Gastroesophageal sphincter (tissue), 4 donors: Measurements from ENCODE around the gene ZNF579. TPM values are rescaled to one million over a fixed set of nuclear protein-coding genes. Genes with fewer than 3 reads are reported as not detected.

Experiments
- ATAC-seq: fragments of 150-250 bp; one replicate; pipeline ENCODE4 v1.9.1; 2016; ENCODE audit warnings: mild to moderate bottlenecking, moderate library complexity
- H3K27ac ChIP-seq, 4 donors: fragments of 200-600 bp; sonication (generic) in 3 of 4; 1 replicate in 3 of 4; 2 replicates in 1 of 4; pipeline ENCODE4 v1.5.1; 2016 to 2019
- H3K27me3 ChIP-seq: fragments of 200-600 bp; sonication (generic); one replicate; pipeline ENCODE4 v1.5.1; 2019
- H3K36me3 ChIP-seq, 2 donors: fragments of 200-600 bp; sonication (generic); one replicate each; pipeline ENCODE4 v1.5.1; 2019; ENCODE audit warnings: control low read depth in 1 of 2
- H3K4me1 ChIP-seq, 3 donors: fragments of 200-600 bp; sonication (generic); 1 replicate in 2 of 3; 2 replicates in 1 of 3; pipeline ENCODE4 v1.5.1; 2016 to 2019; ENCODE audit warnings: control low read depth in 2 of 3
- H3K4me3 ChIP-seq, 2 donors: fragments of 200-600 bp; sonication (generic); one replicate each; pipeline ENCODE4 v1.5.1; 2019; ENCODE audit warnings: mild to moderate bottlenecking in 1 of 2, moderate library complexity in 1 of 2
- H3K9me3 ChIP-seq, 3 donors: fragments of 200-600 bp; sonication (generic); one replicate each; pipeline ENCODE4 v1.5.1; 2017 to 2019; ENCODE audit warnings: control low read depth in 2 of 3
- EP300 ChIP-seq: sonication (generic); formaldehyde crosslinking; IDR thresholded peaks from one replicate; pipeline ENCODE4 v1.6.1; 2017; ENCODE audit warnings: antibody characterized with exemption, mild to moderate bottlenecking
- POLR2A ChIP-seq, 2 donors: fragments of 450-650 bp; IDR thresholded peaks; one replicate each; pipeline ENCODE4 v1.6.1; 2017; ENCODE audit warnings: antibody characterized with exemption in 2 of 2, mild to moderate bottlenecking in 2 of 2, moderate library complexity in 1 of 2
- POLR2AphosphoS5 ChIP-seq: sonication (generic); formaldehyde crosslinking; IDR thresholded peaks from one replicate; pipeline ENCODE4 v1.6.1; 2017; ENCODE audit warnings: antibody characterized with exemption
- WGBS, 2 donors: methylation state at CpG; one replicate each; pipeline ENCODE4 v1.1.5; 2018; ENCODE audit warnings: low coverage in 1 of 2; 5-methylcytosine and 5-hydroxymethylcytosine counted together
- total RNA-seq, 4 donors: library from RNA; depleted of rRNA; stranded (reverse); fragments of >200 nt; gene quantifications; one replicate each; pipeline ENCODE4 v1.1.0, GENCODE V29; 2016
- TF ChIP-seq, protein P1 (sequence below), 4 experiments: fragments of 200-600 bp in 2 of 4; fragments of 450-650 bp in 2 of 4; sonication (generic) in 1 of 4; IDR thresholded peaks; one replicate each; pipeline ENCODE4 v1.5.1; 2017 to 2019; ENCODE audit warnings: antibody characterized with exemption in 4 of 4, mild to moderate bottlenecking in 2 of 4, moderate library complexity in 2 of 4

Gene ZNF579
- total RNA-seq, 4 donors from 2014 or later: 2.8 to 6.9 (median 3.9) TPM

DNA sequence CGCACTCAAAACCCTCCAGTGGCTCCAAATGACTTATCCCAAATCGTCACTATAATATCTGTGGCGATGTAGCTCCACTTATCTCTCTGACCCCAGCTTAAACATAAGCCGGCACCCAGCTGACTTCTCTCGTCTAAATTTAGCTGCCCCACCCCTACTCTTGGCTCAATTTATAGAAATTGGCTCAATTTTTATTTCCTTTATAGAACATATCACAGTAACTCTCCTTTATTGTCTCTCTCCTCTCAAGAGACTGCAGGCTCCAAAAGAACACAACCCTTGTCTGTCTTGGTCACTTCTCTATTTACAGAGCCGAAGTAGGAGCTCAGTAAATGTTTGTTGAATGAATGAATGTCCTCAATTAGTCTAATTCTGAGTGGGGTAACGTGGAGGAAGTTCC is 42.9 kb upstream of the ZNF579 start:
- H3K4me3 ChIP-seq: peak overlapping the region in 1 of 2 donors; percentile 69
- WGBS, 2 donors: 46 to 57% methylated on average over 5 to 7 of the region's 7 CpGs
- no peaks in the 10 kb centered on the region for H3K9me3 ChIP-seq

DNA sequence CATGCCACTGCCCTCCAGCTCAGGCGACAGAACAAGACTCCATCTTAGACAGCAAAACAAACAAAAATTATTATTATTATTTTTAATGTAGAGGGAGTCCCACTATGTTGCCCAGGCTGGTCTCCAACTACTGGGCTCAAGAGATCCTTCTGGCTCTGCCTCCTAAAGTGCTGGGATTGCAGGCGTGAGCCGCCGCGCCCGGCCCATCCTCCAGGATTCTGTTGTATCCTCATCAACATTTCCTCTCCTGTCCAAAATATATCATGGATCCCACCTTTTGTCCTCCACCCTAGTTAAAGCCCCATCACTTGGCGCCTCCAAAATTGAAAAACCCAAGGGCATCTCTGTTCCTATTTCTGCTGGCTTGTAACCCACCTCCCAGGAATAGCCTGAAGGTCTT is 42.5 kb upstream of the ZNF579 start:
- H3K27ac ChIP-seq: peak overlapping the region in 3 of 4 donors; percentile 95 to 100 (median 95)
- peaks cover 0 to 25% of the 10 kb centered on the region in 2 donors for H3K36me3 ChIP-seq
- TF ChIP-seq POLR2A (IDR thresholded peaks at IDR 0.05): no peak
- no peak for TF ChIP-seq POLR2AphosphoS5
- no peak for TF ChIP-seq EP300
- TF ChIP-seq, protein P1, sequence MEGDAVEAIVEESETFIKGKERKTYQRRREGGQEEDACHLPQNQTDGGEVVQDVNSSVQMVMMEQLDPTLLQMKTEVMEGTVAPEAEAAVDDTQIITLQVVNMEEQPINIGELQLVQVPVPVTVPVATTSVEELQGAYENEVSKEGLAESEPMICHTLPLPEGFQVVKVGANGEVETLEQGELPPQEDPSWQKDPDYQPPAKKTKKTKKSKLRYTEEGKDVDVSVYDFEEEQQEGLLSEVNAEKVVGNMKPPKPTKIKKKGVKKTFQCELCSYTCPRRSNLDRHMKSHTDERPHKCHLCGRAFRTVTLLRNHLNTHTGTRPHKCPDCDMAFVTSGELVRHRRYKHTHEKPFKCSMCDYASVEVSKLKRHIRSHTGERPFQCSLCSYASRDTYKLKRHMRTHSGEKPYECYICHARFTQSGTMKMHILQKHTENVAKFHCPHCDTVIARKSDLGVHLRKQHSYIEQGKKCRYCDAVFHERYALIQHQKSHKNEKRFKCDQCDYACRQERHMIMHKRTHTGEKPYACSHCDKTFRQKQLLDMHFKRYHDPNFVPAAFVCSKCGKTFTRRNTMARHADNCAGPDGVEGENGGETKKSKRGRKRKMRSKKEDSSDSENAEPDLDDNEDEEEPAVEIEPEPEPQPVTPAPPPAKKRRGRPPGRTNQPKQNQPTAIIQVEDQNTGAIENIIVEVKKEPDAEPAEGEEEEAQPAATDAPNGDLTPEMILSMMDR (IDR thresholded peaks at IDR 0.05): no peak
- WGBS, 2 donors: 97 to 98% methylated on average over 7 of the region's 7 CpGs
- ATAC-seq: no peak
- H3K4me3 ChIP-seq: no peak overlapping the region
- no peaks in the 10 kb centered on the region for H3K27me3 ChIP-seq
- H3K4me1 ChIP-seq: peaks cover 0 to 34% (median 0%) of the 10 kb centered on the region in 3 donors
- H3K9me3 ChIP-seq: no peaks in the 10 kb centered on the region

More for the DNA sequence above, 42.9 kb upstream of the ZNF579 start:
- Histone ChIP-seq H3K4me1 (peaks cover 0 to 33% (median 0%) of the 10 kb centered on the region in 3 donors), H3K36me3 (peaks cover 0 to 24% of the 10 kb centered on the region in 2 donors), H3K27ac (peak overlapping the region in 3 of 4 donors; percentile 95 to 100 (median 95)), H3K27me3 (no peaks in the 10 kb centered on the region)
- no peak for TF ChIP-seq POLR2A (IDR thresholded peaks at IDR 0.05)
- TF ChIP-seq EP300: no peak
- no peak for TF ChIP-seq POLR2AphosphoS5
- TF ChIP-seq, protein P1 (IDR thresholded peaks at IDR 0.05): no peak
- no peak for ATAC-seq

DNA sequence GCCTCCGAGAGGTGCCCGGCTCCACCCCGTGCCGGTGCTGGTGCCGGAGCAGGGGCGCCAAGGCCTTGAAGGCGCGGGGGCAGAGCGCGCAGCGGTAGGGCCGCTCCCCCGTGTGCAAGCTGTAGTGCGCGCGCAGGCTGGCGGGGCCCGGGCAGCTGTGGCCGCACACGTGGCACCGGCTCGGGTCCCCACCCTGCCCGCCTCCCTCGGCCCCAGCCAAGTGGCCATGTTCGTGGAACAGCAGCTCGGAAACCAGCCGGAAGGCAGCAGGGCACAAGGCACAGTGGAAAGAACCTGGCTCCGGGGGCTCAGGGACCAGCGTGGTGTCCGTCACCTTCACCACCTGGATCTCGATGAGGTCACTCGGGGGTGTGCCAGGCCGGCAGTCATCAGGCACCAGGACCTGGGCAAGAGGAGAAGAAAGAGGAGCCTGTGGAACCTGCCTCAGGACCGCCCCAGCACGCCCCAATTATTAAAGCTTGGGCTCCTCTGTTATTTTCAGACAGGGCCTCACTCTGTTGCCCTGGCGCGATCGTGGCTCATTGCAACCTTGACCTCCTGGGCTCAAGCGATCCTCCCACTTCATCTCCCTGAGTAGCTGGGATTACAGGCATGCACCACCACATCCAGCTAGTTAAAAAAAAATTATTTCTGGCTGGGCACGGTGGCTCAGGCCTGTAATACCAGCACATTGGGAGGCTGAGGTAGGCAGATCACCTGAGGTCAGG is 41.8 kb upstream of the ZNF579 start:
- no peak for ATAC-seq
- Histone ChIP-seq H3K4me3 (no peak overlapping the region), H3K27me3 (no peaks in the 10 kb centered on the region), H3K4me1 (peaks cover 0 to 34% (median 0%) of the 10 kb centered on the region in 3 donors), H3K27ac (no peak overlapping the region), H3K9me3 (no peaks in the 10 kb centered on the region), H3K36me3 (peaks cover 0 to 32% of the 10 kb centered on the region in 2 donors)
- 87 to 92% methylated on average over 7 to 10 of the region's 40 CpGs for WGBS, 2 donors
- TF ChIP-seq, protein P1 (IDR thresholded peaks at IDR 0.05): no peak
- no peak for TF ChIP-seq EP300
- TF ChIP-seq POLR2AphosphoS5: no peak
- no peak for TF ChIP-seq POLR2A (IDR thresholded peaks at IDR 0.05)

DNA sequence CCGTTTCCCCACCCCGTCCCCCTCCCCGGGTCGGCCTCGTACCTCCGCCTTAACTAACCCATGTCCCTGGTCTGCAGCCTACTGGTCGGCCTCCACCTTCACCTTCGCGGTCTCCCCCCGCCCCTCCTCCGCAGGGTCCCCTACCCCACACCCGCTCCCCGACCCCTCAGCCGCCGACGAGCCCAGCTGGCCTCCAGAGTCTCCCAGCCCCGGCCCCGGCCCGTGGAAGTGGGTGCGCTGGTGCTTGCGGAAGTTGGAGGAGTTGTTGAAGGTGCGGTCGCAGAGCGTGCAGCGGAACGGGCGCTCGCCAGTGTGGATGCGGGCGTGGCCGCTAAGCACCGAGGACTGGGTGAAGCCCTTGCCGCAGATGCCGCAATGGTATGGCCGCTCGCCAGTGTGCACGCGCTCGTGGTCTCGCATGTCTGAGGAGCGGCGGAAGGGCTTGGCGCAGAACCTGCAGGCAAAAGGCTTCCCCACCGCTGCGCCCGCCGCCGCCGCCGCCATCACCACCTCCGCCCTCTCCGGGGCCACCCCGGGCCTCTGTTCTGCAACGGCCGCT is 41.1 kb upstream of the ZNF579 start:
- Histone ChIP-seq H3K27me3 (no peaks in the 10 kb centered on the region), H3K27ac (no peak overlapping the region), H3K4me3 (no peak overlapping the region), H3K36me3 (peaks cover 0 to 38% of the 10 kb centered on the region in 2 donors), H3K4me1 (peaks cover 0 to 34% (median 0%) of the 10 kb centered on the region in 3 donors), H3K9me3 (no peaks in the 10 kb centered on the region)
- no peak for ATAC-seq
- TF ChIP-seq, protein P1 (IDR thresholded peaks at IDR 0.05): no peak
- TF ChIP-seq EP300 (no peak), POLR2A (IDR thresholded peaks at IDR 0.05) (no peak), POLR2AphosphoS5 (no peak)
- no CpG with 5 or more reads among the region's 55 CpGs for WGBS, 2 donors
